VCaP (cell line): ENCODE results near the gene MTAP.

Source experiments
- H3K27ac ChIP-seq: fragments of 450-650 bp; 2 replicates; pipeline ENCODE4 v1.5.1; 2017
- CTCF ChIP-seq: fragments of 450-650 bp; conservative IDR thresholded peaks from 2 replicates; pipeline ENCODE4 v1.5.1; 2017; ENCODE audit warnings: mild to moderate bottlenecking, moderate library complexity

Gene MTAP

GRCh38 chr9:21976334-21976875 is 174.0 kb downstream of the MTAP start:
- no peak for TF ChIP-seq CTCF
- H3K27ac ChIP-seq, result no peak overlapping the region

- no peak overlapping the region for H3K27ac ChIP-seq
- no peak for TF ChIP-seq CTCF
Observed at GRCh38 chr9:21982391-21982790, 180.0 kb downstream of the MTAP start.

- no peak overlapping the region for H3K27ac ChIP-seq
- no peak for TF ChIP-seq CTCF
Observed at GRCh38 chr9:21982861-21983560, 180.6 kb downstream of the MTAP start.

- no peak overlapping the region for H3K27ac ChIP-seq
- TF ChIP-seq CTCF, result no peak
Observed at GRCh38 chr9:21983561-21983935, 181.1 kb downstream of the MTAP start.

GRCh38 chr9:21984101-21984500 is 181.7 kb downstream of the MTAP start:
- TF ChIP-seq CTCF, result no peak
- no peak overlapping the region for H3K27ac ChIP-seq

- no peak for TF ChIP-seq CTCF
- no peak overlapping the region for H3K27ac ChIP-seq
Observed at GRCh38 chr9:21985964-21986667, 183.7 kb downstream of the MTAP start.
